Caco-2 (cell line): ENCODE results near the gene COL4A2. TPM values are rescaled to one million over a fixed set of nuclear protein-coding genes. Genes with fewer than 3 reads are reported as not detected.

Experiments used
- BruUV-seq: library from RNA; stranded (reverse); fragments of 400-500 nt; replicated peaks from 2 replicates; lab custom pipeline; 2021; lab: Mats Ljungman, UMichigan
- CTCF ChIA-PET: fragments of 300-600 bp; sonication (Branson Sonifier 250); formaldehyde crosslinking; loops from one replicate; lab custom pipeline; 2022; ENCODE audit warnings: antibody characterized with exemption; lab: Charles Lee
- POLR2A ChIA-PET: fragments of 300-600 bp; sonication (Branson Sonifier 250); formaldehyde crosslinking; loops from one replicate; lab custom pipeline; 2022; ENCODE audit warnings: antibody characterized with exemption; lab: Charles Lee
- DNase-seq, 2 experiments: peaks; one replicate each; pipeline versions ENCODE4 v3.0.0 to v3.0.0-alpha.2; 2020 to 2022
- H3K27me3 ChIP-seq: replicated peaks from 2 replicates; pipeline ENCODE4 v1.6.0; 2011; ENCODE audit warnings: low read length; ENCODE audit not compliant: control insufficient read depth, insufficient read depth
- H3K36me3 ChIP-seq: 2 replicates; pipeline ENCODE4 v1.5.1; 2011; ENCODE audit warnings: low read length; ENCODE audit not compliant: control insufficient read depth, insufficient read depth
- H3K4me1 ChIP-seq: fragments of 250-450 bp; sonication (Bioruptor Pico); 2 replicates; pipeline ENCODE4 v1.5.1; 2020; ENCODE audit warnings: mild to moderate bottlenecking
- H3K4me3 ChIP-seq: 2 replicates; pipeline ENCODE4 v1.5.1; 2011; ENCODE audit warnings: low read depth, mild to moderate bottlenecking, control low read depth, low read length
- H3K9me3 ChIP-seq: fragments of 250-450 bp; sonication (Bioruptor Pico); 2 replicates; pipeline ENCODE4 v1.5.1; 2020; ENCODE audit warnings: mild to moderate bottlenecking, moderate library complexity
- H3K27ac Mint-ChIP-seq: one replicate; pipeline ENCODE4 v1.8.0; 2022; ENCODE audit warnings: mixed read lengths; ENCODE audit not compliant: unreplicated experiment
- H3K27me3 Mint-ChIP-seq: one replicate; pipeline ENCODE4 v1.8.0; 2022; ENCODE audit warnings: mixed read lengths; ENCODE audit not compliant: insufficient read depth, unreplicated experiment
- H3K36me3 Mint-ChIP-seq: one replicate; pipeline ENCODE4 v1.8.0; 2022; ENCODE audit warnings: mild to moderate bottlenecking, mixed read lengths; ENCODE audit not compliant: insufficient read depth, unreplicated experiment
- H3K4me1 Mint-ChIP-seq: one replicate; pipeline ENCODE4 v1.8.0; 2022; ENCODE audit warnings: low read depth, mixed read lengths; ENCODE audit not compliant: unreplicated experiment
- H3K4me3 Mint-ChIP-seq: one replicate; pipeline ENCODE4 v1.8.0; 2022; ENCODE audit warnings: mild to moderate bottlenecking, moderate library complexity, mixed read lengths; ENCODE audit not compliant: unreplicated experiment
- H3K9me3 Mint-ChIP-seq: one replicate; pipeline ENCODE4 v1.8.0; 2022; ENCODE audit warnings: mixed read lengths; ENCODE audit not compliant: unreplicated experiment
- intact Hi-C: fragments of 100-400 bp; cut with micrococcal nuclease; formaldehyde crosslinking; loops from one replicate; pipeline ENCODE4 v1.10.0; 2022; ENCODE audit not compliant: unreplicated experiment
- total RNA-seq: library from RNA; stranded (reverse); gene quantifications from 2 replicates; pipeline ENCODE4 v1.2.3, GENCODE V29; 2022
- TF ChIP-seq, protein P1 (sequence below), 2 experiments: fragments of 200-600 bp in 1 of 2; IDR thresholded peaks; 1 replicate in 1 of 2; 2 replicates in 1 of 2; pipeline versions ENCODE4 v1.5.1 to v1.8.0; 2011 to 2022; ENCODE audit warnings: antibody characterized with exemption in 1 of 2, control low read depth in 1 of 2, inconsistent platforms in 1 of 2, low read depth in 1 of 2, low read length in 1 of 2, mild to moderate bottlenecking in 1 of 2, moderate library complexity in 1 of 2; ENCODE audit not compliant: insufficient read depth in 1 of 2, severe bottlenecking in 1 of 2, unreplicated experiment in 1 of 2

COL4A2 gene
- total RNA-seq, 1 experiment from 2014 or later = 19.2 TPM

DNA sequence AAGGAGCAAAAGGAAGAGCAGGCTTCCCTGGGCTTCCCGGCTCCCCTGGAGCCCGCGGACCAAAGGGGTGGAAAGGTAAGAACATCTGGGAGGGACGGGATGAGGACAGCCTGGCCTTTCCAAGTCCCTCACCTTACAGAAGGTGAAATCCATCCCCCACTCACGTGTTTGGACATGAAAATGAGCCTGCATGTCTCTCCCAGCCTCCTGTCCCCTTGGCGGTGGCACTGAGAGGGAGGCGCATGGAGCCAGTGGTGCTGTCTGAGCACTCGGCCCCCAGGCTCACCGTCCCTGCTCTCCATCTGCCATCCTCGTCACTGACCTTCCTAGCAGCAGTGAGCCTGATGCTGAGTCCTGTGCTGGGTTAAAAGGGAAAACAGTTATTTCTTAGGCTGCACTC lies 150.3 kb downstream of the COL4A2 start:
- Mint-ChIP-seq H3K27ac (no peak overlapping the region), H3K4me3 (no peak overlapping the region), H3K27me3 (no peaks in the 10 kb centered on the region), H3K9me3 (no peaks in the 10 kb centered on the region), H3K36me3 (peaks cover 4% of the 10 kb centered on the region), H3K4me1 (peaks cover 27% of the 10 kb centered on the region)
- ChIA-PET CTCF (interaction anchor here (0.5 kb wide), 1 partner anchor 101 kb away, joined by 4 read pairs; no protein-coding TSS in a partner anchor), POLR2A (no interaction called here)
- Histone ChIP-seq H3K27me3 (no peaks in the 10 kb centered on the region), H3K9me3 (no peaks in the 10 kb centered on the region), H3K4me1 (peaks cover 23% of the 10 kb centered on the region), H3K36me3 (no peaks in the 10 kb centered on the region), H3K4me3 (no peak overlapping the region)
- intact Hi-C loops = loop anchor here (2.0 to 5.0 kb wide), 5 partner anchors 69 to 360 kb away; no protein-coding TSS in a partner anchor
- BruUV-seq = no TSS peak
- TF ChIP-seq, protein P1, sequence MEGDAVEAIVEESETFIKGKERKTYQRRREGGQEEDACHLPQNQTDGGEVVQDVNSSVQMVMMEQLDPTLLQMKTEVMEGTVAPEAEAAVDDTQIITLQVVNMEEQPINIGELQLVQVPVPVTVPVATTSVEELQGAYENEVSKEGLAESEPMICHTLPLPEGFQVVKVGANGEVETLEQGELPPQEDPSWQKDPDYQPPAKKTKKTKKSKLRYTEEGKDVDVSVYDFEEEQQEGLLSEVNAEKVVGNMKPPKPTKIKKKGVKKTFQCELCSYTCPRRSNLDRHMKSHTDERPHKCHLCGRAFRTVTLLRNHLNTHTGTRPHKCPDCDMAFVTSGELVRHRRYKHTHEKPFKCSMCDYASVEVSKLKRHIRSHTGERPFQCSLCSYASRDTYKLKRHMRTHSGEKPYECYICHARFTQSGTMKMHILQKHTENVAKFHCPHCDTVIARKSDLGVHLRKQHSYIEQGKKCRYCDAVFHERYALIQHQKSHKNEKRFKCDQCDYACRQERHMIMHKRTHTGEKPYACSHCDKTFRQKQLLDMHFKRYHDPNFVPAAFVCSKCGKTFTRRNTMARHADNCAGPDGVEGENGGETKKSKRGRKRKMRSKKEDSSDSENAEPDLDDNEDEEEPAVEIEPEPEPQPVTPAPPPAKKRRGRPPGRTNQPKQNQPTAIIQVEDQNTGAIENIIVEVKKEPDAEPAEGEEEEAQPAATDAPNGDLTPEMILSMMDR (IDR thresholded peaks at IDR 0.05; ENCODE audit: insufficient read depth in 1 of 2, low read depth in 1 of 2, low read length in 1 of 2, severe bottlenecking in 1 of 2, unreplicated experiment in 1 of 2) = no peak
- no peak for DNase-seq

DNA sequence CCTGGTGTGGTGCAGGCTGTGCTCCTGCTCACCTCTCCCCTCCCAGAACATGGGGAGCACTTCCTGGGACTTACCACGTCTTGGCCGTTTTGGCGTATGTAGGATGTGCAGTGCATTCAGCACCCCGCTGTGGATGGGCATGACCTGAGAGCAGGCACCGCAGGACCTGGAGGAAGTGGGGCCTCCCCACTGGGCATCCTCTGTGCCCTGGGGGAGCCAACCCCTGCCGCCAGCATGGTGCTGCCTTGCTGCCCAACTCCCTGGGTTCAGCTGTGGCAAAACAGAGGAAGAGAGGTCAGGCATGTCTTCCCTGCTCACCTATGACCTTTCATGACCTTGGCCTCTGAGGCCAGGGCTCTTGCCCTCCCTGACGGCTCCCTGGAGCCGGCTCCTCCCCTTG lies 150.9 kb downstream of the COL4A2 start:
- no TSS peak for BruUV-seq
- CTCF ChIA-PET = no interaction called here

DNA sequence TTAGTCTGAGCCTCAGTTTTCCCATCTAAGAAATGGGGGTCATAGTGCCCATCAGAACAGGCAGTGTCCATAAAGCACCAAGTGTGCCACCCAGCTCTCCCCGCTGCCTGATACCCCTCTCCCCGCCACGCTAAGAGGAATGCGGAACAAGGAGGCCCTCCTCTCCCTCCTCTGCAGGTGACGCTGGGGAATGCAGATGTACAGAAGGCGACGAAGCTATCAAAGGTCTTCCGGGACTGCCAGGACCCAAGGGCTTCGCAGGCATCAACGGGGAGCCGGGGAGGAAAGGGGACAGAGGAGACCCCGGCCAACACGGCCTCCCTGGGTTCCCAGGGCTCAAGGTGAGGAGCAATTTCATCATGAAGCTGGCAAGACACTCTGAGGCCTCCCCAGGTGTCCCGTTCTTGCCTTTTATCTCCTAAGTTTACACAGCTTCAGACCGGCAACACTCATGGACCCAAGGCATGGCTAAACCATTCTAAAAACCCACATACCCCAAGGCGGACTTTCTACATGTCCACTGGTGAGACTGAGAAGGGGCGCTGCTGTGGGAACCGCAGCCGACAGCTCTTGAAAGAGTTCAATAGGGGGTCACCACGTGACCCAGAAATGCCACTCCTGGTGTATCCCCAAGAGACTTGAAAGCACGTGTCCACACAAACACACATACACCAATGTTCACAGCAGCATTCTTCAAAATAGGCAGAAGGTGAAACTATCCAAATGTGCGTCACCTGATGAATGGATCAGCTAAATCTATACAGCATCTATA lies 151.7 kb downstream of the COL4A2 start:
- H3K9me3 ChIP-seq = no peaks in the 10 kb centered on the region
- no peak overlapping the region for H3K4me3 ChIP-seq
- DNase-seq = no peak
- CTCF ChIA-PET = no interaction called here
- no TSS peak for BruUV-seq
- Mint-ChIP-seq H3K4me3 (no peak overlapping the region), H3K36me3 (peaks cover 4% of the 10 kb centered on the region), H3K4me1 (peaks cover 24% of the 10 kb centered on the region), H3K9me3 (no peaks in the 10 kb centered on the region), H3K27ac (peak overlapping the region; percentile 27), H3K27me3 (no peaks in the 10 kb centered on the region)
- intact Hi-C loops = loop anchor here (5.0 kb wide), 2 partner anchors 134 to 359 kb away; no protein-coding TSS in a partner anchor
- peaks cover 19% of the 10 kb centered on the region for H3K4me1 ChIP-seq
- POLR2A ChIA-PET = no interaction called here
- TF ChIP-seq, protein P1 (IDR thresholded peaks at IDR 0.05; ENCODE audit: insufficient read depth in 1 of 2, low read depth in 1 of 2, low read length in 1 of 2, severe bottlenecking in 1 of 2, unreplicated experiment in 1 of 2) = no peak
- no peaks in the 10 kb centered on the region for H3K36me3 ChIP-seq
- no peaks in the 10 kb centered on the region for H3K27me3 ChIP-seq

More for the DNA sequence above, 150.9 kb downstream of the COL4A2 start:
- Histone ChIP-seq H3K27me3 (no peaks in the 10 kb centered on the region), H3K4me1 (peaks cover 23% of the 10 kb centered on the region), H3K36me3 (no peaks in the 10 kb centered on the region), H3K4me3 (no peak overlapping the region), H3K9me3 (no peaks in the 10 kb centered on the region)
- POLR2A ChIA-PET = no interaction called here
- no peak overlapping the region for H3K4me3 Mint-ChIP-seq
- DNase-seq = no peak
- H3K4me1 Mint-ChIP-seq = peaks cover 27% of the 10 kb centered on the region
- H3K36me3 Mint-ChIP-seq = peaks cover 4% of the 10 kb centered on the region
- TF ChIP-seq, protein P1 (IDR thresholded peaks at IDR 0.05; ENCODE audit: insufficient read depth in 1 of 2, low read depth in 1 of 2, low read length in 1 of 2, severe bottlenecking in 1 of 2, unreplicated experiment in 1 of 2) = no peak
- intact Hi-C loops = loop anchor here (5.0 kb wide), 2 partner anchors 134 to 359 kb away; no protein-coding TSS in a partner anchor
- no peaks in the 10 kb centered on the region for H3K9me3 Mint-ChIP-seq
- H3K27ac Mint-ChIP-seq = peak overlapping the region; percentile 27
- H3K27me3 Mint-ChIP-seq = no peaks in the 10 kb centered on the region
